NCI-H226 (cell line): Measurements from ENCODE around the gene MSL3.

Source experiments
- DNase-seq: peaks from one replicate; pipeline ENCODE4 v3.0.0-alpha.2; 2015

The MSL3 gene

GRCh38 chrX:11759461-11760311 is 1.6 kb downstream of the MSL3 start:
- DNase-seq: peak; percentile 88

DNA sequence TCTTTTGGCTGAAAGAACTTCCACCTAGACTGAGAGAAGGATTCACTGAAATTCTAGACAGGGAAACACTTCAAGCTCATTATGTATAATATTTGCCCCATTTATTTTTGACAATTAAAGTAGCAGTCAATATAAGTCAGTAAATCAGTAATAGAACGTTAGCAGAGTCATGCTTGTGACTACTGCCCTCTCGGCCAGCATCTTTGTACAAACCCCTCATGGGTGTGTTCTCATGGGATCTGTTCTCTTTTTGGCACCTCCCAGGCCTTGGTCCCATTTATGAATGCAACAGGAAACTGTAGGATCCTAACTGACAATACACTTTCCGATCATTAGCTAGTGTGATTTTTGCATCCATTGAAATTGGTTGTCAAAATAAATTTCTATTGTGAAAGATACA is 2.9 kb downstream of the MSL3 start:
- DNase-seq: no peak

- no peak for DNase-seq
Observed at GRCh38 chrX:11764602-11765067, 6.6 kb downstream of the MSL3 start.

- no peak for DNase-seq
Observed at GRCh38 chrX:11765449-11765848, 7.4 kb downstream of the MSL3 start.

- no peak for DNase-seq
Observed at GRCh38 chrX:11766487-11766886, 8.4 kb downstream of the MSL3 start.

- no peak for DNase-seq
Observed at GRCh38 chrX:11768039-11768438, 10.0 kb downstream of the MSL3 start.

- DNase-seq: no peak
Observed at GRCh38 chrX:11770320-11770719, 12.3 kb downstream of the MSL3 start.

- DNase-seq: no peak
Observed at GRCh38 chrX:11778230-11778629, 20.2 kb downstream of the MSL3 start.

- DNase-seq: no peak
Observed at GRCh38 chrX:11781133-11781532, 23.1 kb downstream of the MSL3 start.

- no peak for DNase-seq
Observed at GRCh38 chrX:11781734-11782370, 23.8 kb downstream of the MSL3 start.

- DNase-seq: no peak
Observed at GRCh38 chrX:11784543-11784942, 26.5 kb downstream of the MSL3 start.

GRCh38 chrX:11786862-11787261 is 28.8 kb downstream of the MSL3 start:
- no peak for DNase-seq

- DNase-seq: no peak
Observed at GRCh38 chrX:11787564-11787963, 29.5 kb downstream of the MSL3 start.

GRCh38 chrX:11789809-11790208 is 31.8 kb downstream of the MSL3 start:
- no peak for DNase-seq

DNA sequence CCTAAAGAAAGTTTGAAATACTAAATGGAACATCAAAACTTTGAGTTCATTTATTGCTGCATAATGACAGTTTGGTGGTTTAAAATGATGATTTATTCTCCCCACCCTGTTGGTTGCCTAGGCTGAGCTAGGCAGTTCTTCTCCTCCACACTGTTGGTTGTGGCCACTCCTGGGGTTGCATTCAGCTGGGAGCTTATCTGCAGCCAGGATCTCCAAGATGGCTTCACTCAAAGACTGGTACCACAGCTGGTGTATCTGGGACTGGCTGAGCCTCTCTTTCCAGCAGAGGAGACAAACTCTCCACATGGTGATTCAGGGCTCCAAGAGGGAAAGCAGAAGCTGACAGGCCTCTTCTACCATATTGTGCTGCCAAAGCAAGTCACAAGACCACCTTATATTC is 33.1 kb downstream of the MSL3 start:
- DNase-seq: no peak

GRCh38 chrX:11791537-11791936 is 33.5 kb downstream of the MSL3 start:
- no peak for DNase-seq

DNA sequence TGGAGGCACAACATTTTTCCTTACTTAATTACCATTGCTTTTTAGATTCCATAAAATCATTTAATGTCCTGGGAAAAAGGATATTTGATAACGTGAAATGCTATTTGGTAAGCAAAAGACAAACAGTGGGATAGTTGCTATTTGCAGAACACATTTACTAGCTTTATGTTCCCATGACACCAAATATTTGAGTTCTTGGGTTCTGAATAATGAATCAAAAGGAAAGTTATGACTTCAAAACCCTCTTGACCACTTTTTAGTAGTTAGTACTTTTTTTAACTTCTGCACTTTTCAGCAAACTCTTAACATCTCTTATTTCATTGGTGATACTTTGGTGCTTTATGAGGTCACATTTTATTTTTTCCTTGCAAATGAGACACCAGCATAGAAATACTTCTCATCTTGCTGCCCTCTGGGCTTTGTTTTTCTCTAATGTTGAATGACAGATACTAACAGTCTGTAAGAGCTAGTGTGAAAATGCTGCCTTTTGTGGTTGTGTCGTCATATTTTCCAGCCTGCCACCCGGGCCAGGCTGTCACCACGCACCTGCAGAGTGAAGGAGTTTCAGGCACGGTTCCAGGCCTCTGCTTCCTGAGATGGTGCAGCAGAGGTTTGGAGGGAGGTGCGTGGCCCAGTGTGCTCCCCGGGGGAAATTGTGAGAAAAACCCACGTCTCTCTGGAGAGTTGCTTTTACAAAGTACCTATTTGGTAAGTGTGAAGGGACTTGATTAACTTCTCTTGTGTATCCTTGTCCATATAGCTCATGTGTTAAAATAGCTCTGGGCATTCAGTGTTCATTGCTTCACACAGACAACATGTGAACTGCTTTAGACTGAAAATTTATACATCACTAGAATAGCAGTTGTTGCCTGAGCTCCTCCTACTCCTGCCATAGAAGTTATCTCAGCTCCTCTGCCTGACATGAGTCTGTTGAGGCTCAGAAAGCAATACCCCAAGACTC is 34.7 kb downstream of the MSL3 start:
- DNase-seq: no peak

- DNase-seq: no peak
Observed at GRCh38 chrX:11793734-11794133, 35.7 kb downstream of the MSL3 start.

DNA sequence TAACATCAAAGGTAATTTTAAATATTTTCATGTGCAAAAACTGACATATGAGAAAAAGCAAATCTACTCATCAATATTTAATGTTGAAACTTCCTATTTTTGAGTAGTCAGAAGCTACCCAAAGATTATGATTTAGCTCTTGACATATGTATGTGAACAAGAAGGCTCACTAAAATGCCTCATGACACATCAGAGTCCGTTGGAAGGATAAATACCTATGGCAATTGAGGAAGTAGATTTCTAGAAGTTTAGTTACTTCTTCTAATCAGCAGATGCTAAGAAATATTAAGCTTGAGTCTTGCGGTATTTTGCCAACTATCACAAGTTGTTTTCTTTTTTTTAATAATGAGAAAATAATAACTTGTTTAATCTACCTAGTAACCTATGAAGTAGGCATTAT is 55.3 kb downstream of the MSL3 start:
- DNase-seq: no peak
